EL (cell line): Measurements from ENCODE around the gene ITSN1.

Experiments
- DNase-seq: peaks from one replicate; pipeline ENCODE4 v3.0.0-alpha.2; 2016

Gene ITSN1

GRCh38 chr21:33733601-33734000 is 91.3 kb downstream of the ITSN1 start:
- no peak for DNase-seq

- DNase-seq = no peak
Observed at GRCh38 chr21:33734291-33734690, 92.0 kb downstream of the ITSN1 start.

- DNase-seq = no peak
Observed at GRCh38 chr21:33734818-33735217, 92.5 kb downstream of the ITSN1 start.

- no peak for DNase-seq
Observed at GRCh38 chr21:33736569-33736968, 94.3 kb downstream of the ITSN1 start.

GRCh38 chr21:33739701-33740100 is 97.4 kb downstream of the ITSN1 start:
- no peak for DNase-seq

- DNase-seq = no peak
Observed at GRCh38 chr21:33747420-33747819, 105.1 kb downstream of the ITSN1 start.

GRCh38 chr21:33748903-33749302 is 106.6 kb downstream of the ITSN1 start:
- DNase-seq = no peak

GRCh38 chr21:33750017-33750416 is 107.7 kb downstream of the ITSN1 start:
- no peak for DNase-seq

- peak; percentile 21 for DNase-seq
Observed at GRCh38 chr21:33751120-33751519, 108.8 kb downstream of the ITSN1 start.

GRCh38 chr21:33751533-33751932 is 109.2 kb downstream of the ITSN1 start:
- no peak for DNase-seq

- no peak for DNase-seq
Observed at GRCh38 chr21:33752260-33752659, 110.0 kb downstream of the ITSN1 start.

- no peak for DNase-seq
Observed at GRCh38 chr21:33753886-33754285, 111.6 kb downstream of the ITSN1 start.

GRCh38 chr21:33754481-33754880 is 112.2 kb downstream of the ITSN1 start:
- DNase-seq = no peak

GRCh38 chr21:33755354-33755753 is 113.1 kb downstream of the ITSN1 start:
- no peak for DNase-seq

GRCh38 chr21:33760641-33761440 is 118.5 kb downstream of the ITSN1 start:
- peak; percentile 77 for DNase-seq

- peak; percentile 98 for DNase-seq
Observed at GRCh38 chr21:33761441-33762036, 119.2 kb downstream of the ITSN1 start.

GRCh38 chr21:33762803-33763581 is 120.7 kb downstream of the ITSN1 start:
- DNase-seq = peak; percentile 60

GRCh38 chr21:33763582-33763899 is 121.2 kb downstream of the ITSN1 start:
- DNase-seq = no peak

GRCh38 chr21:33767236-33767635 is 124.9 kb downstream of the ITSN1 start:
- DNase-seq = peak; percentile 79

- DNase-seq = no peak
Observed at GRCh38 chr21:33767960-33768359, 125.7 kb downstream of the ITSN1 start.

- peak; percentile 18 for DNase-seq
Observed at GRCh38 chr21:33769057-33769456, 126.8 kb downstream of the ITSN1 start.

GRCh38 chr21:33770542-33770941 is 128.2 kb downstream of the ITSN1 start:
- no peak for DNase-seq

GRCh38 chr21:33771976-33772375 is 129.7 kb downstream of the ITSN1 start:
- DNase-seq = no peak

GRCh38 chr21:33774551-33774950 is 132.2 kb downstream of the ITSN1 start:
- no peak for DNase-seq
